Measurements from ENCODE around the gene CIDEC.

DNA sequence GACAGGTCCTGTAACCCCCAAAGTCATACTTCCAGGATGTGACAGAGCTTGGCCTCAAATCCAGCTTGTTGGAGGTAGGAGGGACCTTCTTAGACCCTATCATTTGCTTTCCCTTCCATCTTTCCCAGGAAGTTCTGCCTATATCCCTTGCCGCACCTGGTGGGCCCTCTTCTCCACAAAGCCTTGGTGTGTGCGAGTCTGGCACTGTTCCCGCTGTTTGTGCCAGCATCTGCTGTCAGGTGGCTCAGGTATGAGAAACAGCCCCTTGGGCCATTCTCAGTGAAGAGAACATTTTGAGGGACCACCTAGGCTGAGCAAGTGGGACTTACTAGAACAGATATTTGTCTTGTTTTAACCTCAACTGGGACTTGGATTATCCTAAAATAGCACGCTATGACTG, 23.9 kb upstream of the CIDEC start:
- TF ChIP-seq, protein P1, sequence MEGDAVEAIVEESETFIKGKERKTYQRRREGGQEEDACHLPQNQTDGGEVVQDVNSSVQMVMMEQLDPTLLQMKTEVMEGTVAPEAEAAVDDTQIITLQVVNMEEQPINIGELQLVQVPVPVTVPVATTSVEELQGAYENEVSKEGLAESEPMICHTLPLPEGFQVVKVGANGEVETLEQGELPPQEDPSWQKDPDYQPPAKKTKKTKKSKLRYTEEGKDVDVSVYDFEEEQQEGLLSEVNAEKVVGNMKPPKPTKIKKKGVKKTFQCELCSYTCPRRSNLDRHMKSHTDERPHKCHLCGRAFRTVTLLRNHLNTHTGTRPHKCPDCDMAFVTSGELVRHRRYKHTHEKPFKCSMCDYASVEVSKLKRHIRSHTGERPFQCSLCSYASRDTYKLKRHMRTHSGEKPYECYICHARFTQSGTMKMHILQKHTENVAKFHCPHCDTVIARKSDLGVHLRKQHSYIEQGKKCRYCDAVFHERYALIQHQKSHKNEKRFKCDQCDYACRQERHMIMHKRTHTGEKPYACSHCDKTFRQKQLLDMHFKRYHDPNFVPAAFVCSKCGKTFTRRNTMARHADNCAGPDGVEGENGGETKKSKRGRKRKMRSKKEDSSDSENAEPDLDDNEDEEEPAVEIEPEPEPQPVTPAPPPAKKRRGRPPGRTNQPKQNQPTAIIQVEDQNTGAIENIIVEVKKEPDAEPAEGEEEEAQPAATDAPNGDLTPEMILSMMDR (IDR thresholded peaks at IDR 0.05) = no peak
- no peak for TF ChIP-seq POLR2AphosphoS5 (IDR thresholded peaks at IDR 0.05)
- TF ChIP-seq POLR2A (IDR thresholded peaks at IDR 0.05) = no peak
